NK-92 (cell line): ENCODE results near the gene POU6F1.
"Not testable (repeated sequence)": the region's sequence is repeated elsewhere in the genome, so short reads cannot be mapped to it uniquely, and the experiment has no call there.

ENCODE experiments used
- DNase-seq: peaks from one replicate; lab custom pipeline; 2025; ENCODE audit not compliant: unreplicated experiment; lab: John Stamatoyannopoulos, UW

POU6F1 gene, protein sequence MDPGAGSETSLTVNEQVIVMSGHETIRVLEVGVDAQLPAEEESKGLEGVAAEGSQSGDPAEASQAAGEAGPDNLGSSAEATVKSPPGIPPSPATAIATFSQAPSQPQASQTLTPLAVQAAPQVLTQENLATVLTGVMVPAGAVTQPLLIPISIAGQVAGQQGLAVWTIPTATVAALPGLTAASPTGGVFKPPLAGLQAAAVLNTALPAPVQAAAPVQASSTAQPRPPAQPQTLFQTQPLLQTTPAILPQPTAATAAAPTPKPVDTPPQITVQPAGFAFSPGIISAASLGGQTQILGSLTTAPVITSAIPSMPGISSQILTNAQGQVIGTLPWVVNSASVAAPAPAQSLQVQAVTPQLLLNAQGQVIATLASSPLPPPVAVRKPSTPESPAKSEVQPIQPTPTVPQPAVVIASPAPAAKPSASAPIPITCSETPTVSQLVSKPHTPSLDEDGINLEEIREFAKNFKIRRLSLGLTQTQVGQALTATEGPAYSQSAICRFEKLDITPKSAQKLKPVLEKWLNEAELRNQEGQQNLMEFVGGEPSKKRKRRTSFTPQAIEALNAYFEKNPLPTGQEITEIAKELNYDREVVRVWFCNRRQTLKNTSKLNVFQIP

DNA sequence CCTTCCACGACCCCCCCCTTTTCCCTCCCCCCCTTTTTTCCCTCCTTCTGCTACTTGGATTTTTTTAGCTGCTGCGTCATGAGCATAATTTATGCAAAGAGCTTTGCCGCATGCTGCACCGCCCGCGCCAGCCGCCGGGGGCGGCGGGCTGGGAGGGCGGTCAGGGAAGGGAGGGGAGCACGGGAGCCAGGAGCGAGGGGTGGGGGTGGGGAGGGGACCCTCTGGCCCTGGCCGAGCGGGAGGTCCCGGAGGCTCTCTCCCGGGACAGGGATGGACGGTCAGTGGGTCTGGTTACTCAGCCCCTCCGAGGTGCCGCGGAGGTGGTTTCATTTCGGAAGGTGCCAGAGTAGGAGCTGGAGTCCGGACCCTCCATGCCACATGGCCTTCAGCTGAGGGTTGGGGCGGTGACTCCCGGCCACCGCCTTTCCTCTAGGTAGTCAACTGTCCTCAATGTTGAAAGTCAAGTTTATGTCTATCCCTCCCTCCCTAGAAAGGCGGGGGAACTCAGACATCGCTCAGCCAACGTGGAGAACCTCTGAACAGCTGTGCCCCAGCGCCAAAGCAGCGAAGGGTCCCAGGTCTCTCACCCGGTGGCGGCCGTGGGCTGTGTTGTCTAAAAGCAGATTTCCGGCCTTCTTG lies at the start of gene POU6F1:
Gene POU6F1, minus strand, starts transcription at position 95 of the 639 bp plus-strand sequence. CDS start 11,226 bp downstream, outside the sequence.
- DNase-seq: no peak

GRCh38 chr12:51265024-51265423 lies 47.2 kb upstream of the POU6F1 start:
- no peak for DNase-seq

DNA sequence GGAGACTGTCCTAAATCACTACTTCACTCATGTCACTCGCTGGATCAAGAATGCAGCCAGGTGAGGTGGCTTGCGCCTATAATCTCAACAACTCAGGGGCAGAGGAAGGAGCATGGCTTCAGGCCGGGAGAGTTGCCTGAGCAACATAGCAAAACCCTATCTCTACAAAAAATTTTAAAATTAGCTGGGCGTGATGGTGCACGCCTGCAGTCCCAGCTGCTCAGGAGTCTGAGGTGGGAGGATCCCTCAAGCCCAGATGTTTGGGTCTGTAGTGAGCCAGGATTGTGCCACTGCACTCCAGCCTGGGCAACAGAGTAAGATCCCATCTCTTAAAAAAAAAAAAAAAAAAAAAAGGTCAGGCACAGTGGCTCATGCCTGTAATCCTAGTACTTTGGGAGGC lies 46.4 kb upstream of the POU6F1 start:
- no peak for DNase-seq

DNA sequence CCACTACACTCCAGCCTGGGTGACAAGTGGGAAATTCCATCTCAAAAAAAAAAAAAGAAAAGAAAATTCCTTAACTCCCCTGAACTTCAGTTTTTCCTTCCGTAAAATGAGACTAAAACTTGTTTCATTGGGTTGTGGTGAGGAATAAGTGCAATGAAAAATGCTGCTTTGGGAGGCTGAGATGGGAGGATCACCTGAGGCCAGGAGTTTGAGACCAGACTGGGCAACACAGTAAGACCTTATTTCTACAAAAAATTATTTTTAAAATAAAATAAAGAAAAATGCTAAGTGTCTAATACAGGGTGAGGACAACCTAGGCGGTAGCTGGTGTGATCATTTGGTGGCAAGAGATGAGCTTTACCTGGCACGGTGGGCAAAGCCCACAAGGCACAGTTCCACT lies 45.5 kb upstream of the POU6F1 start:
- no peak for DNase-seq

DNA sequence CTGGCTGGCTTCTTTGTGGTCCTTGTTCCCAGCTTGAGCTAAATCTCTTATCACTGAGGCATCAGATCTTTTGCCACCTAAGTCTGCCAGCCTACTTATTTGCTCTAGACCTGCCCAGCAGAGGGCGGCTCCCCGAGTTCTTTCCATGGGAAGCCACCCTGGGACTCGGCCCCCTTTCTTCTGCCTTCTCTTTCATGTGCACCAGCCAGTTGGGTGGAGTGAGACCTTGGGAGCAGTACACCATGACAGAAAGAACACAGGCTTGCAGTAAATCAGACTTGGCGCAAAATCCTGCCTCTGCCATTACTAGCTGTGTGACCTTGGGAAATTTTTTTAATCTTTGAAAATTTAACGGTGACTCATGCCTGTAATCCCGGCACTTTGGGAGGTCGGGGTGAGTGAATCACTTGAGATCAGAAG lies 44.9 kb upstream of the POU6F1 start:
- no peak for DNase-seq

- DNase-seq: not testable (repeated sequence)
These were observed 41.7 kb upstream of the POU6F1 start for GRCh38 chr12:51259600-51259999.

DNA sequence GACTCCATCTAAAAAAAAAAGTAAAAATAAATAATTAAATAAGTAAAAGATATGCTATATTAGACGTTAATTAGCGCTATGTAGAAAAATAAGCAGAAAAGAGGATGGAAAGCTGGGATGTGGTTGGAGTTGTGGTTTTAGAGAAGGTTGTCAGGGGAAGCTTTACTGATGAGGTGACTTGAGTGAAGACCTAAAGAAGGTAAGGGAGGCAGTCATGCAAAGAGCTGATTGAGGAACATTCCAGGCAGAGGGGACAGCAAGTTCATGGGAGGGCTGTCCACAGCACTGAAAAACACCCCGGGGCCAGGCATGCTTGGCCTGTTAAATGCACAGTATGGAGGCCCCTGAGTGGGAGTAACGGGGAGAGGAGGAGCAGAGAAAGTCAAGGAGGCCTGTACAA lies 36.7 kb upstream of the POU6F1 start:
- DNase-seq: no peak

GRCh38 chr12:51253276-51253675 lies 35.4 kb upstream of the POU6F1 start:
- no peak for DNase-seq

DNA sequence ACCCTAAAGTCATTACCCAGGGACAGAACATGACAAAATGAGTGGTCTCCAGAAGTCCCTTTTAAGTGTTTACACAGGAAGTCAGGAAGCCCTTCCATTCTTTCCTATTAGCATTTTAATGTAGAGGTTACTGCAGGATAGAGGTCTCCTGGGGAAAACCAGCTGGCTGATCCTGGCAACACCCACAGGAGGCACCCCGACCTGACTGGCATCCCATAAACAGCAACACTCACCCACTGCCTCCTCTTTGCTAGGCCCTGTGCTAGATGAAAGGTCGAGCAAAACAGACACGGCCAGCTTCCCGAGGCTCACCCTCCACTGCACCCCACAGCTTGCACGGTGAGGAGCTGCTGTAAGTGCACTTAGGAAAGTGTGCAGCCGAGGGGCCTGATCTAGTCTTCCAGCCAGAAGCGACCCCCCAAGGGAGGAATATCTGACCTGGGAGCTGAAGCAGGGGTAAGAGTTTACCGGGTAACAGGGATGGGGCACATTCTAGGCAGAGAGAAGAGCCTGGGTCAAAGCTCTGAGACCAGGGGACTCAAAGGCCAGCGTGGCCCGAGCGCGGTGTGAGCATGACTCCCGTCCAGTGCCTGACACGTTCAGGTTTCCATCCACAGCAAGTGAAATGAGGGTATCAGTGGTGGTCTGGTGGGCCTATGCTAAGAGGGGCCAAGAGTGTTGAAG lies 29.8 kb upstream of the POU6F1 start:
- no peak for DNase-seq

DNA sequence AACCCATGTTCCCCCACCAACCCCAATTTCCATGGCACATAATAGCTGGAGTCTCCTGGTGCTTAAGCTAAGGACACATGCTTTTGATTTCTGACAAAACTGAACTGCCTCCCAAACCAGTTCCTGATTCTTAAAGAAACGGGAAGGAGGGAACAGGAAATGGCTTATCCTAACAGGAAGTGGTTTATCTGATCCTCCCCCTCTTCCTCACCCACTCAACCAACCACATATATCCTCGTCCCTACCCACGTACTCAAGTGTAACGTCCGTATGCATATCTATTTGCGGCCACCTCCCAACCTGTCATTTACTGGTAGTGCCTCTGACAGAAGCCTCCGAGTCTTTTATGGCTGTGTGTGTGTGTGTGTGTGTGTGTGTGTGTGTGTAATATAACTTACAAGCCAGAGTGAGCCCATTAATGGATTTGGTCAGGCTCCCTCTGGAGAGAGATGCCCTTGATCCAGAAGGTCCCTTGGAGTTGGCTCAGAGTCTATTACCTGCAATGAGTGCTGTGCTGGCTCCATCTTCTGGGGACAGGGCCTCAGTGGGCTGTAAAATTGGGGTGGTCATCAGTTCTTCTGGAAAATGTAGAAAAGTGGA lies 28.5 kb upstream of the POU6F1 start:
- DNase-seq: no peak

- DNase-seq: no peak
These were observed 27.8 kb upstream of the POU6F1 start for GRCh38 chr12:51245476-51246253.

GRCh38 chr12:51244269-51244668 lies 26.4 kb upstream of the POU6F1 start:
- no peak for DNase-seq

DNA sequence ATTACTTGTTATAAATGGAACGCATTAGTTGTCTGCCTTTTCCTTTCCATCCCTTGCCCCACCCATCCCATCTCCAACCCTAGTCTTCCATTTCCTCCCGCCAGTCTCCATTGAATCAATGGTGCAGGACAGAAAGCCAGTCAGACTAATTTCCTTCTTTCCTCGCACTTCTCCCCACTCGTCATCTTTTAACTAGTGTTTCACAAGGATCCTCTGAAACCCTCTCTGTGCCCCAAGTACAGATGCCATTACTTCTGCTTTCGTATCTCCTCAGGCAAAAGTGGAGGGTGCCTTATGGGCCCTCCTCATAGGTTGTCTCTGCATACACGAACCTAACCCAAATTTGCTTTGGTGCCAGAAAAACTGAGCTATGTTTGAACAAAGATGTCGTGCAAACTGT lies 25.0 kb upstream of the POU6F1 start:
- DNase-seq: no peak

GRCh38 chr12:51242120-51242519 lies 24.3 kb upstream of the POU6F1 start:
- DNase-seq: no peak

DNA sequence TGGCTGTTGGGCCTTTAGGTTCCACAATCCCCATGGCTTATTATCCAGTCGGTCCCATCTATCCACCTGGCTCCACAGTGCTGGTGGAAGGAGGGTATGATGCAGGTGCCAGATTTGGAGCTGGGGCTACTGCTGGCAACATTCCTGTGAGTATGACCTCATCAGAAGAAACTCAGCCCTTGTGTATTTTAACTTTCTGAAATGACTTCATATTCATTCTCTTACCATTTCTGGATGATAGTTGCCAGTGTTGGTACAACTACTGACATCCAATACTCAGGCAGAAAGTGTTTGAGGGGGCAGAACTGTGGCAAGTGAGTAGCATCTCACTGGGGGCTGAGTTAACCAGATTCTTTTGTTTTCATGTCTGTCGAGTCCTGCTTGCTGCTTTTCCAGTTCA lies 23.1 kb upstream of the POU6F1 start:
- no peak for DNase-seq

- DNase-seq: peak; percentile 83
These were observed 20.9 kb upstream of the POU6F1 start, which contains the start of gene DAZAP2 for GRCh38 chr12:51238510-51239334. DAZAP2 (plus strand) TSS chr12:51238826; CDS start chr12:51238908, 82 bp downstream.

- DNase-seq: no peak
These were observed 20.2 kb upstream of the POU6F1 start for GRCh38 chr12:51238037-51238509.

DNA sequence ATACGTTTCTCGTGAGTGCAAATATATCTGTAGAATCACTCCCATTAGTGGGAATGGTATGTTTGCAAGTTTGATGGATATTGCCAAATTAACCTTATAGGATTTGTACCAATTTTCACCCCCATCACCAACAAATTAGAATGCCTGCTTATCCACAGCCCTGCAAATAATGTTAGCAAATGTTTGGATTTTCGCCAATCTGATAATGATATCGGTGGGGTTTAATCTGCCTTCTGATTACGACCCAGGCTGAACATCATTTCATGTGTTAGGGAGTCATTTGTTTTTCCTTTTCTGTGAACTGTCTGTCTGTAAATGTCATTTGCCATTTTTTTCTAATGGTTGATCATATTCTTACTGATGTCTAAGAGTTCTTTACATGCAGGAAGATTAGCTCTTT lies 16.7 kb upstream of the POU6F1 start:
- DNase-seq: no peak

GRCh38 chr12:51232642-51233041 lies 14.8 kb upstream of the POU6F1 start:
- DNase-seq: no peak
